Occipital lobe (tissue), 2 donors: Measurements from ENCODE around the gene PPP1R12B. TPM values are rescaled to one million over a fixed set of nuclear protein-coding genes. Genes with fewer than 3 reads are reported as not detected.

Source experiments
- DNase-seq: peaks from one replicate; lab custom pipeline; 2025; lab: John Stamatoyannopoulos, UW
- total RNA-seq: library from RNA; depleted of rRNA; stranded (reverse); fragments of >200 nt; gene quantifications from one replicate; pipeline ENCODE4 v1.2.3, GENCODE V29; 2014

PPP1R12B gene, protein sequence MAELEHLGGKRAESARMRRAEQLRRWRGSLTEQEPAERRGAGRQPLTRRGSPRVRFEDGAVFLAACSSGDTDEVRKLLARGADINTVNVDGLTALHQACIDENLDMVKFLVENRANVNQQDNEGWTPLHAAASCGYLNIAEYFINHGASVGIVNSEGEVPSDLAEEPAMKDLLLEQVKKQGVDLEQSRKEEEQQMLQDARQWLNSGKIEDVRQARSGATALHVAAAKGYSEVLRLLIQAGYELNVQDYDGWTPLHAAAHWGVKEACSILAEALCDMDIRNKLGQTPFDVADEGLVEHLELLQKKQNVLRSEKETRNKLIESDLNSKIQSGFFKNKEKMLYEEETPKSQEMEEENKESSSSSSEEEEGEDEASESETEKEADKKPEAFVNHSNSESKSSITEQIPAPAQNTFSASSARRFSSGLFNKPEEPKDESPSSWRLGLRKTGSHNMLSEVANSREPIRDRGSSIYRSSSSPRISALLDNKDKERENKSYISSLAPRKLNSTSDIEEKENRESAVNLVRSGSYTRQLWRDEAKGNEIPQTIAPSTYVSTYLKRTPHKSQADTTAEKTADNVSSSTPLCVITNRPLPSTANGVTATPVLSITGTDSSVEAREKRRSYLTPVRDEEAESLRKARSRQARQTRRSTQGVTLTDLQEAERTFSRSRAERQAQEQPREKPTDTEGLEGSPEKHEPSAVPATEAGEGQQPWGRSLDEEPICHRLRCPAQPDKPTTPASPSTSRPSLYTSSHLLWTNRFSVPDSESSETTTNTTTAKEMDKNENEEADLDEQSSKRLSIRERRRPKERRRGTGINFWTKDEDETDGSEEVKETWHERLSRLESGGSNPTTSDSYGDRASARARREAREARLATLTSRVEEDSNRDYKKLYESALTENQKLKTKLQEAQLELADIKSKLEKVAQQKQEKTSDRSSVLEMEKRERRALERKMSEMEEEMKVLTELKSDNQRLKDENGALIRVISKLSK
- 30.4 TPM for total RNA-seq

DNA sequence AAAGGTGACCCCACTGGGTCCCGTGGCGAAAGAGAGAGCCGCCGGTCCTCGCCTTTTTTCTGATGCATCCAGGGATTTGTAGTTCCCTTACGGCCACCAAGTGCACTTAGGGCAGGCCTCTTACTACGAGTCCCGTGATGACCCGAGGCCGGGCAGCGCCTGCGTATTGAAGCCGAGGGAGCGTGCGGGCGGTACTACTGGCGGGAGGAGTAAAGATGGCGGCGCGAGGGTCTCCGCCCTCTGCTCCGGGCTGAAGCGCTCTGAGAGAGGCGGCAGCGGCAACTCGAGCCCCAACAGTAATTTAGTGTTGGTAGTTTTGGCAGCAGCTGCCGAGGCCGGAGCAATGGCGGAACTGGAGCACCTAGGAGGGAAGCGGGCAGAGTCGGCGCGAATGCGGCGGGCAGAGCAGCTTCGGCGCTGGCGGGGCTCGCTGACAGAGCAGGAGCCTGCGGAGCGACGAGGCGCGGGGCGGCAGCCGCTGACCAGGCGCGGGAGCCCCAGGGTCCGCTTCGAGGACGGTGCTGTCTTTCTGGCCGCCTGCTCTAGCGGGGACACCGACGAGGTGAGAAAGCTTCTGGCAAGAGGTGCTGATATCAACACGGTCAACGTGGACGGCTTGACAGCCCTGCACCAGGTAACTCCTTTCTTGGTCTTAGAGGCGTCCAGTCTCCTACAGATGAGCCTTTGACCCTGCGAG, at the start of gene PPP1R12B:
TSS of gene PPP1R12B (plus strand) at position 191 of the 697 bp plus-strand sequence. CDS start at position 344, 153 bp downstream.
- DNase-seq, result peak; percentile 98

DNA sequence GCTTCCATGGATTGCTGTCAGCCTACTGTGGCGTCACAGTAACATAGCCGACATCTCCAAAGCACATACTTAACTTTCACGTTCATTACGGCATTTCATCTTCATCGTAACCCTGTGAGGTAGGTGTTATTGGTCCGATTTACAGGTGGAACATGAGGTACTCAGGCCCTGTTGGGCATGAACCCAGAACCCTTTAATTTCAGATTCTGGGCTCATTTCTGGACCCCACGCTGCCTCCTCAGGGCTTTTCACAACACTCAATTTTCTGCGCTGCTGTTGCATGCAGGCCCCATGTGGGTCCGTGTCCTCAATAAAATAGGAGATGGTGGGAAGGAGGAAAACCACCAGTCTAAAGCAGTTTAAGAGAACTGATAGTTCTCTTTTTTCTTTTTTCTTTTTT, 46.3 kb upstream of the PPP1R12B start:
- no peak for DNase-seq

DNA sequence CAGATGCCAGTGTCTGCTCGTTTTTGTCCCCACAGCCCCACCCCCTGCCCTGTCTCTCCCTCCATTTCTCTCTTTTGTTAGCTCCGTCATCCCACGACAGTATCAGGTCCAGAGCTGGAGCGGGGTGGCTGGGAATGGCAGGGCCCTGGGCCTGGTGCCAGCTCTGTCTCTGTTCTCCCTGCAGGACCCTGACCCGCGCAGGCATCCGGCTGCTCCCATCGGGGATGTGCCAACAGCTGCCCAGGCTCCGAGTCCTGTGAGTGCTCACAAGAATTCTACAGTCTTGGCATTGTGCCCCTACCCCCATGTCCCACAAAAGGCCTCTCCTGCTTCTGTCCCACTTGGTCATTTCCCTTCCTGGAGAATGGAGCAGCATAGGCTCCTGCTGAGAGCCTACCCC, 44.1 kb upstream of the PPP1R12B start:
- no peak for DNase-seq

DNA sequence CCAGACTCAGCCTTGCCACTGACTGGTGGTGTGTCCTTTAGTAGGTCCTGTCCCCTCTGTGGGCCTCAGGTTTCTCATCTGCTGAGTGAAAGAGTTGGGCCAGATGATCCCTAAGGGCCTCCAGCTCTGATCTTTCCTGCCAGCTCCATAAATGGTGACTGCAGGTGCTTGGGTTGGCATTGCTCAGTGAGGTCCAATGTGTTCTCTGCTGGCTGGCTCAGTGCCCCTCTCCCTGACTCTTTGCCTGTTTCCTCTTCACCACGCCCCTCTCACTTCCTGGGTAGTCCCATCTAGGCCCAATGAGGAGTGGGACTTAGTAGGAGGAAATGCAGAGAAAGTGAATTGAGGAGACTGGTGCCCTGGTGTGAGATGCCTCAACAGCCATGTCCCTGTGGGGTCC, 43.3 kb upstream of the PPP1R12B start:
- DNase-seq, result no peak

DNA sequence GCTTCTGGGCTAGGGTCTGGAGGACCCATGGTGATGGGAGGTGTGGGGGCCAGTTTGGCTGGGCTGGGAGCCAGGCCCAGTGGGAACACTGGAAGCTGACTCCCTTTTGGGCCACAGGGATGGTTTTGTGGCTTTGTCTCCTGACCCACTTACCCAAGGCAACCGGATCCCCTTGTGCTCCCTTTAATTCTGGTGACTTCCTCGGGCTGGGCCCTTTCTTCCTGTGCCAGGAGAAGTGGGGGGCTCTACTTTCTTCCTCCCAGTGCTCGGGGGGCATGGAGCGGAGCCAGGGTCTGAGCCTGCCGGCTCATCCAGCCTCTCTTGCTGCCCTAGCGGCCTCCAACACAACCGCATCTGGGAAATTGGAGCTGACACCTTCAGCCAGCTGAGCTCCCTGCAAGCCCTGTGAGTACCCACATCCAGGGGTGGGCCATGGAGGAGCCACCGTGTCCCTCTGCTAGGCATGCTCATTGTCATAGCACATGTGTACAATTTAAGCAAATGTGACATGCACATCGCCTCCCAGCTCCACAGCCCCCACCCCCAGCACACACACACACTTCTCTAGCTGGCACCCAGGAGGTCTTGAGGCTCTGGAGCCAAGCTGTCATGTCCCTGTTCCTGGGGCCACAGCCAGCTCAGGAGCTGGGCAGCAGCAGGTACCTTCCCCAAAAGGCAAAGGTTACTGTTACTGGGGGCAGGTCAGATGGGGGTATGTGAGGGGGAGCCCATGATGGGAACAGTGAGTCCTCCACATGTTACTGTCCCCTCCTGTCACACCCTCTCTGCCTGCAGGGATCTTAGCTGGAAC, 41.8 kb upstream of the PPP1R12B start:
- no peak for DNase-seq

DNA sequence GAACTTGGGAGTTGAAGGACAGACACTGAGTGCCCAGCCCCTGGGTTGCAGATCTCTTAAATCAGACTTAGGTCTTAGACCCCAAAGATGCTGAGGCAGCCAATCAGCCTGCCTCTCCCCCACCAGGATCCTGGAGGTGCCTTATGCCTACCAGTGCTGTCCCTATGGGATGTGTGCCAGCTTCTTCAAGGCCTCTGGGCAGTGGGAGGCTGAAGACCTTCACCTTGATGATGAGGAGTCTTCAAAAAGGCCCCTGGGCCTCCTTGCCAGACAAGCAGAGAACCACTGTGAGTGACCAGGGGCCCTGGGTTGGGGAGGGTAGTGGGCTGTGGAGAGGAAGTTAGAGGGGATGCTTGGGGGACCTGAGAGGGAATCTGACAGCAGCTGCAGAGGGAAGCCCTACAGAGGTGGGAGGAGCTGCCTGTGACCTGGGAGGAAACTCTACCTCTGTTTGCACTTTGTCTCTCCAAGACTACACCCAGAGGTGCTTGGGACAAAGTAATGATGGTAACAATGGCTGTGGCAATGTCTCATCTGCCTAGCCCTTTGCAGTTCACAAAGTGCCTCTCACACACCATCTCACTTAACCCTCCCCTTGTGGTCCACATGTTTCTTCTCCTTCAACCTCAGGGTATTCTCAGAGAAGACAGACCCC, 38.3 kb upstream of the PPP1R12B start:
- no peak for DNase-seq

DNA sequence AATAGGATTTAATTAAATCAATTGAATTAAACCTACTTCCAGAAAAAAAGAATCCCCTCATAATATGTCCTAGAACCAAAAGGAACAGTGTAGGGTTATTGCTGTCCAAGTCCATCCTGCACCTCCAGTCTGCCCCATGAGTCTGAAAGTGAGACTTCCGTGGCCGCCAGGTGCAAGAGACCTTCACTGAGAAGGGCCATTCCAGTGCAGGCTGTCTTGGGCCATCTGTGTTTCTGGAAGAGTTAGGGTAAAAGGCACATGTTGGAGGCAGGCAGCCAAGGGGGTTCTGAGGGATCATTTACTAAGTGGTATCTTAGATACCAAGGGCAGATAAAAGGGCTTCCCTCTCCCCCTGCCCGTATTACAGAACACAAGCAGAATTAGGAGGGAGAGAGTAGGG, 37.8 kb upstream of the PPP1R12B start:
- no peak for DNase-seq

DNA sequence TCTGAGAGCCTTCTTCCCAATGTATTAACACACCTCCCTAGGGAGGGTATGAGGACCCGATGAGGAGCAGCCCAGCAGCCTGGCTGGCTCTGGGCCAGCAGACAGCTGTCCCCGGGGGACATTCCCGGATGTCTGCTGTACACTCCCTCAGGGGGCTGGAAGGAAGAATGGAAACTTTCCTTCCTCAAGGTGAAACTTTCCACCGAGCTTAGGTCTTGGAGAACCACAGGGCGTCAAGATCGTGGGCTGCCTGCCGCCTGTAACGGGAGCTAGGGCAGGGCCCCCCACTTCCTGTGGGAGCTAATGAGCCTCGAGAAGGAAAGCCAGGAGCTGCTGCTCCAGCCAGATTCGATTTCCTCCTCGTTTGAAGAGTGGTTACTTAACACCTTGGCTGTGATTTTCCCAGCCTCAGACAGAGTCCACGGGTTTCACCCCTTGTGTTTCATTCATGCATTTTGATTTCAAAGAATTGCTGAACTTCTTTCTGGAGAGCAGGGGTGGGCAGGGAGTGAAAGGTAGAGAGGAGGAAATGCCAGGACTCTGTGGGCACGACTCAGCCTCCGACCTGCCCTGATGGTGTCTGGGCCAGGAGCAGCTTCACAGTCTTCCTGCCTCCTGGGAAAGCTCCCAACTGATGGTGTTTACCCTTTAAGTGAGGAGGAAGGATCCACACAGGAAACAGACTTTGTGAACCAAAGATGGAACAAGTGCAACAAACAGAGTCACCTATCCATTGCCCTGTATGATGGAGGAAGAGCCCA, 36.4 kb upstream of the PPP1R12B start:
- DNase-seq, result no peak

DNA sequence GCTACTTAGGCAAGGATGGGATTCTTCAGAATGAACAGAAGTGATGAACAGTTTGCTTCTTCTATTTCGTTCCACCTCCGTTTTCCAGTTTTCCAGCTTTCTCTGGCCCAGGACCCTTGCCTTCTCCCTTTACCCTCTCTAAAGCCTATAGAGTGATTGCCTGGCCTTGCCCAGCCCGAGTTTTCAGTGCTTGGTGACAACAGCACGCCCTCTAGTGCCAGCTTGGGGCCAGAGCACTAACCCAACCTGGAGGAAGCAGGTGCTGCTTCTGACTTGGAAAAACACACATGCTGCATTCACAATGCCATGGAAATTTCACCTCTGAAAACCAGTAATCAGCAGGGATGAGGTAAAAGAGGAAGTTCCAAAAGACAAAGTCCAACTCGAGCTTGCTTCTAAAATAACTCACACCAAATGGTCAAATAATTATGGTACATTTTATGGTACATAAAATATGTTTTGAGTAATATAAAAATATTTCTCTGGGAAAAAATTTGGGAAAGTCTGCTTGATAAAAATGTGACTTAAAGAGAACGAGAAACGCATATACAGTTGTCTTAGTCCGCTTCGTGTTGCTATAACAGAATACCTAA, 32.8 kb upstream of the PPP1R12B start:
- peak; percentile 55 for DNase-seq

DNA sequence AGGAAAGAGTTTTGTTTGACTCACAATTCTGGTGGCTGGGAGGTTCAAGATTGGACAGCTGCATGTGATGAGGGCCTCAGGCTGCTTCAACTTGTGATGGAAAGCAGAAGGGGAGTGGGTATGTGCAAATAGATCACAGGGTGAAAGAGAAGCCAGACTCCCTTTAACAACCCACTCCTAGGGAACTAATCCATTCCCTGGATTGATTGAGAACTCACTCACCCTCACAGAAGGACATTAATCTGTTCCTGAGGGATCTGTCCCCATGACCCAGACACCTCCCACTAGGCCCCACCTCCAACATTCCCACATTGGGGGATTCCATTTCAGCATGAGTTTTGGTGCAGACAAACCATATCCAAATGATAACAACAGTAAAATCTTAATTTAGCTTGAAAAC, 32.3 kb upstream of the PPP1R12B start:
- no peak for DNase-seq

DNA sequence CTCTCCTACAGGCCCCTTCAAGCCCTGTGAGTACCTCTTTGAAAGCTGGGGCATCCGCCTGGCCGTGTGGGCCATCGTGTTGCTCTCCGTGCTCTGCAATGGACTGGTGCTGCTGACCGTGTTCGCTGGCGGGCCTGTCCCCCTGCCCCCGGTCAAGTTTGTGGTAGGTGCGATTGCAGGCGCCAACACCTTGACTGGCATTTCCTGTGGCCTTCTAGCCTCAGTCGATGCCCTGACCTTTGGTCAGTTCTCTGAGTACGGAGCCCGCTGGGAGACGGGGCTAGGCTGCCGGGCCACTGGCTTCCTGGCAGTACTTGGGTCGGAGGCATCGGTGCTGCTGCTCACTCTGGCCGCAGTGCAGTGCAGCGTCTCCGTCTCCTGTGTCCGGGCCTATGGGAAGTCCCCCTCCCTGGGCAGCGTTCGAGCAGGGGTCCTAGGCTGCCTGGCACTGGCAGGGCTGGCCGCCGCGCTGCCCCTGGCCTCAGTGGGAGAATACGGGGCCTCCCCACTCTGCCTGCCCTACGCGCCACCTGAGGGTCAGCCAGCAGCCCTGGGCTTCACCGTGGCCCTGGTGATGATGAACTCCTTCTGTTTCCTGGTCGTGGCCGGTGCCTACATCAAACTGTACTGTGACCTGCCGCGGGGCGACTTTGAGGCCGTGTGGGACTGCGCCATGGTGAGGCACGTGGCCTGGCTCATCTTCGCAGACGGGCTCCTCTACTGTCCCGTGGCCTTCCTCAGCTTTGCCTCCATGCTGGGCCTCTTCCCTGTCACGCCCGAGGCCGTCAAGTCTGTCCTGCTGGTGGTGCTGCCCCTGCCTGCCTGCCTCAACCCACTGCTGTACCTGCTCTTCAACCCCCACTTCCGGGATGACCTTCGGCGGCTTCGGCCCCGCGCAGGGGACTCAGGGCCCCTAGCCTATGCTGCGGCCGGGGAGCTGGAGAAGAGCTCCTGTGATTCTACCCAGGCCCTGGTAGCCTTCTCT, 30.3 kb upstream of the PPP1R12B start:
- DNase-seq, result no peak

DNA sequence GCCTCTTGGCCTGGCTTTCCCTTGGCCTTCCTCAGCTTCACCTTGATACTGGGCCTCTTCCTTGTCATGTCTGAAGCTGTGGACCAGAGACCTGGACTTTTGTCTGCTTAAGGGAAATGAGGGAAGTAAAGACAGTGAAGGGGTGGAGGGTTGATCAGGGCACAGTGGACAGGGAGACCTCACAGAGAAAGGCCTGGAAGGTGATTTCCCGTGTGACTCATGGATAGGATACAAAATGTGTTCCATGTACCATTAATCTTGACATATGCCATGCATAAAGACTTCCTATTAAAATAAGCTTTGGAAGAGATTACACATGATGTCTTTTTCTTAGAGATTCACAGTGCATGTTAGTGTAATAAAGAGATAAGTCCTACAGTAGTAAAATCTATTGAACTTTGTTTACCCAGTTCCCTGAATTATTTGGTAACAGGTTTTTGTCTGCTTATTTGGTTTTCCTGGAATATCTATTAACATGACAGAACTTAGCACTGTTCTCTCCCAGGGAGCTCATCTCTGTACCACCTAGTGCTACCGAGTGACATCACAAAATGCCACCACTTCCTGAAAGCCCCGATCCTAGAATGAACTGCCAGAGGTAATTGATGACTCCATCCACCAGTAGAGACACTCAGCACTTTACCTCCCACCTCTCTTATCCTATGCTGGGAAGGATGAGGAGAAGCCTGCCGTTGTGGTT, 29.0 kb upstream of the PPP1R12B start:
- DNase-seq, result no peak

DNA sequence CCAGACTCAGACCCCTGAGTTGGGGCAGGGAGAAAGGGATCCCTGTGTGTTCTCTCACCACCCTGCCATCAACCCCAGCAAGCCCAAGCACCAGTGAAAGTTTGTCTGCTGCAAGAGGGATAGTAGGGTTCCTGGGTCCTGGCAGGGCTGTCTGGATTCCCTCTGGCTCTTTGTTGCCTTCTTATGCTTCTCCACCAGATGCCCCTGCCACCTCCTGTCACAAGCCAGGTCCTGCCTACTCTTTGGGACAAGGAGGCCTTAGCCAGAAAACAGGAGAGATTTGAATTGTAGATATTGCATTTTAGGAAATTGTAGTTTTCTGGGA, 28.5 kb upstream of the PPP1R12B start:
- no peak for DNase-seq

DNA sequence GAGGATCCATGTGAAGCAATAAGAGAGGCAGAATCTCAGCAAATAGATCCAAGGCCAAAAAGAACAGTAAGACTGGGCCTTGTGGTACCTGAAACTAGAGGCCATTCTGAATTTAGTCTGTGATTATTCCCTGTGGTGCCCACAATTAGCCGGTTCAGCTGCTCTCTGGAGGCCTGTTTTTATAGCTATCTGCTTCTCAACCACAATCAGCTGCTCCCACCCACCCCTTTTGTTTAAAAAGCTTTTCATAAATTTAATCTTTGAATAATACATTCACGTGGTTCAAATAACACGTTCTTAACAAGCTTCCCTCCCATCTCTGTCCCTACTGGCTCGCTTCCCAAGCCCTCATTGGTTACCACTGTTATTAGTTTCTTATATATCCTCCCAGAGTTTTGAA, 24.8 kb upstream of the PPP1R12B start:
- DNase-seq, result no peak

DNA sequence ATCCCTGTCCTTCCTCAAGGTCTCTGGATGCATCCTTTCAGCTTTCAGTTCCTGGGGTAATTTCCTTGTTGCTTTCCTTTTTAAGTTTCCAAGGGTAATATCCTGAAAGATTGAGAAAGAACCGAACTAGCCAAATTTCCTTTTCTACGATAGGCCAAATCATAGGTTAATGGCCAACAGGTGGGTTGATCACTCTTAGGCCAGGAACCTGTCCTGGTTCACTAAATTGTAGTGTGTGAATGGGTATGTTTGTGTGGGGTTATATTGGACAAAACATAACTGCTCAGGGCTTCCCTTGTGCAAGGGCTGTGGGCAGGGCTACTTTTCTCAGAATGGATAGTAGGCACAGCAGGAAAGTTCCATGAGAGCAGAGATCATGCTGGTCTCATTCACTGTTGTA, 23.9 kb upstream of the PPP1R12B start:
- no peak for DNase-seq

DNA sequence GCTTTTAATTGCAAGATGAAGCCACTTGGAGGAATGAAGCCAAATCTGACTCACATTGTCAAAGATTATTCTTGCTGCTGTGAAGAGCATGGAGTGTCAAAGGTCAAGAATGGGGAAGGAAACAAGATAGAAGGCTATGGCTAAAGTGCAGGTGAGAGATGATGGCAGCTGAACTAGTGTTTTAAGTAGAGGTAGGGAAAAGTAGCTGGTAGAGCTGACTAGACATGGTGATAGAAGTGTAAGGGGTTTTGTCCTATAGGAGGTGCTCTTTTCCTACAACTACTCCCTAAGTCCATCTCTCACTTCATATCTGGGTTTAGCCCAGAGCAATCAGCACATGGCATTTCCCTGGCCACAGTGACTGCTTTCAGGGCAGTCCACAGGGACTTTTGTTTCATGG, 18.6 kb upstream of the PPP1R12B start:
- no peak for DNase-seq

DNA sequence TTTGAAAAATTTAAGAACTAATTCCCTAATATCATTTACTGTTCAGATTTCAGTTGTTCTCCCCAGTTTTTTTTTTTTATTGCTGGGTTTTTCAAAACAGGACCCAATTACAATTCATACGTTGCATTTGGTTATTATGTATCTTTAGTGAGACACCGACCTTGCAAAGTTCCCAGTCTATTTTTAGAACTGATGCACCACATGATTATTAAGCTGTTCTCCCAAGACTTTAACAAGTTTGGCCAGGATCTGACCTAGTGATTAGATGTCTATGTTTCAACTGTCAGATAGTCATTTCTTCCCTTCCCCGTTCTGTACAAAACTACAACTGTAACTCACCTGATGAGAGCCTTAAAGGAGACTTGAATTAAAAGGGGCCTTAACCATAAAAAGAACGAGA, 14.6 kb upstream of the PPP1R12B start:
- DNase-seq, result no peak
